Hematopoietic multipotent progenitor cell treated with erythropoietin and hydrocortisone succinate and interleukin-3 and kit ligand, for 8 days (in vitro differentiated cells): Measurements from ENCODE around the gene RASSF8.
"Not testable (repeated sequence)": the region's sequence is repeated elsewhere in the genome, so short reads cannot be mapped to it uniquely, and the experiment has no call there.

ENCODE experiments used
- DNase-seq: peaks from one replicate; pipeline ENCODE4 v3.0.0-alpha.2; 2015

RASSF8 gene

GRCh38 chr12:26030371-26030770 is 71.9 kb downstream of the RASSF8 start:
- no peak for DNase-seq

GRCh38 chr12:26031318-26031717 is 72.8 kb downstream of the RASSF8 start:
- DNase-seq, result no peak

- DNase-seq, result no peak
Observed at GRCh38 chr12:26031827-26032226, 73.3 kb downstream of the RASSF8 start.

GRCh38 chr12:26032290-26032689 is 73.8 kb downstream of the RASSF8 start:
- no peak for DNase-seq

- no peak for DNase-seq
Observed at GRCh38 chr12:26032719-26033241, 74.3 kb downstream of the RASSF8 start.

GRCh38 chr12:26034371-26035142 is 76.1 kb downstream of the RASSF8 start:
- no peak for DNase-seq

GRCh38 chr12:26036877-26037276 is 78.4 kb downstream of the RASSF8 start:
- DNase-seq, result no peak

GRCh38 chr12:26037615-26038220 is 79.2 kb downstream of the RASSF8 start:
- DNase-seq, result no peak

- DNase-seq, result no peak
Observed at GRCh38 chr12:26042645-26043044, 84.2 kb downstream of the RASSF8 start.

- DNase-seq, result no peak
Observed at GRCh38 chr12:26043135-26044006, 84.9 kb downstream of the RASSF8 start.

GRCh38 chr12:26044007-26044394 is 85.5 kb downstream of the RASSF8 start:
- DNase-seq, result no peak

- DNase-seq, result no peak
Observed at GRCh38 chr12:26044592-26044991, 86.1 kb downstream of the RASSF8 start.

GRCh38 chr12:26046203-26046602 is 87.7 kb downstream of the RASSF8 start:
- no peak for DNase-seq

GRCh38 chr12:26046906-26047305 is 88.4 kb downstream of the RASSF8 start:
- no peak for DNase-seq

- no peak for DNase-seq
Observed at GRCh38 chr12:26047401-26048226, 89.1 kb downstream of the RASSF8 start.

GRCh38 chr12:26052652-26053051 is 94.2 kb downstream of the RASSF8 start:
- DNase-seq, result no peak

GRCh38 chr12:26054383-26054782 is 95.9 kb downstream of the RASSF8 start:
- no peak for DNase-seq

GRCh38 chr12:26055087-26055486 is 96.6 kb downstream of the RASSF8 start:
- no peak for DNase-seq

- no peak for DNase-seq
Observed at GRCh38 chr12:26056335-26056734, 97.9 kb downstream of the RASSF8 start.

GRCh38 chr12:26057271-26057670 is 98.8 kb downstream of the RASSF8 start:
- not testable (repeated sequence) for DNase-seq

GRCh38 chr12:26058308-26058707 is 99.8 kb downstream of the RASSF8 start:
- DNase-seq, result peak; percentile 6

- DNase-seq, result no peak
Observed at GRCh38 chr12:26058818-26059217, 100.3 kb downstream of the RASSF8 start.

- no peak for DNase-seq
Observed at GRCh38 chr12:26062006-26062405, 103.5 kb downstream of the RASSF8 start.
